WTC11 (cell line): ENCODE measurements around the gene CD9.

Experiments
- CREB1 ChIP-seq: sonication (generic); formaldehyde crosslinking; IDR thresholded peaks from 2 replicates; pipeline ENCODE4 v1.8.0; 2023; ENCODE audit warnings: mild to moderate bottlenecking, missing genetic modification reagents
- CREM ChIP-seq: sonication (generic); formaldehyde crosslinking; IDR thresholded peaks from 2 replicates; pipeline ENCODE4 v1.8.1; 2022; ENCODE audit warnings: mild to moderate bottlenecking, missing genetic modification reagents, moderate library complexity
- CTCF ChIP-seq: fragments of 200-600 bp; IDR thresholded peaks from 2 replicates; pipeline ENCODE4 v1.8.0; 2022; ENCODE audit warnings: antibody characterized with exemption
- FOXP4 ChIP-seq: sonication (generic); formaldehyde crosslinking; IDR thresholded peaks from 2 replicates; pipeline ENCODE4 v1.8.0; 2022; ENCODE audit warnings: mild to moderate bottlenecking, missing genetic modification reagents
- MAX ChIP-seq: sonication (generic); formaldehyde crosslinking; IDR thresholded peaks from 2 replicates; pipeline ENCODE4 v1.8.0; 2022; ENCODE audit warnings: mild to moderate bottlenecking, missing genetic modification reagents
- SMAD3 ChIP-seq: sonication (generic); formaldehyde crosslinking; IDR thresholded peaks from 2 replicates; pipeline ENCODE4 v1.8.0; 2022; ENCODE audit warnings: missing genetic modification reagents, mild to moderate bottlenecking, borderline replicate concordance
- TF ChIP-seq, protein P1 (sequence below): sonication (generic); formaldehyde crosslinking; IDR thresholded peaks from 2 replicates; pipeline ENCODE4 v1.8.1; 2023; ENCODE audit warnings: mild to moderate bottlenecking, missing genetic modification reagents, moderate library complexity

GRCh38 chr12:6193853-6194815, 6.1 kb upstream of the CD9 start:
- TF ChIP-seq CTCF = no peak
- TF ChIP-seq MAX (CRISPR knock-in tag) = 0 out of 2 replicates have a peak, but pooled peaks have one; percentile 17
- TF ChIP-seq CREM (CRISPR knock-in tag) = no peak
- no peak for TF ChIP-seq SMAD3 (CRISPR knock-in tag)
- TF ChIP-seq, protein P1, sequence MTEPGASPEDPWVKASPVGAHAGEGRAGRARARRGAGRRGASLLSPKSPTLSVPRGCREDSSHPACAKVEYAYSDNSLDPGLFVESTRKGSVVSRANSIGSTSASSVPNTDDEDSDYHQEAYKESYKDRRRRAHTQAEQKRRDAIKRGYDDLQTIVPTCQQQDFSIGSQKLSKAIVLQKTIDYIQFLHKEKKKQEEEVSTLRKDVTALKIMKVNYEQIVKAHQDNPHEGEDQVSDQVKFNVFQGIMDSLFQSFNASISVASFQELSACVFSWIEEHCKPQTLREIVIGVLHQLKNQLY (CRISPR knock-in tag) = no peak
- no peak for TF ChIP-seq FOXP4 (CRISPR knock-in tag)
- no peak for TF ChIP-seq CREB1 (CRISPR knock-in tag)
